KG1 (cell line): ENCODE data around the gene PTGIR.

Experiments
- DNase-seq: peaks from one replicate; lab custom pipeline; 2025; lab: John Stamatoyannopoulos, UW

PTGIR gene

DNA sequence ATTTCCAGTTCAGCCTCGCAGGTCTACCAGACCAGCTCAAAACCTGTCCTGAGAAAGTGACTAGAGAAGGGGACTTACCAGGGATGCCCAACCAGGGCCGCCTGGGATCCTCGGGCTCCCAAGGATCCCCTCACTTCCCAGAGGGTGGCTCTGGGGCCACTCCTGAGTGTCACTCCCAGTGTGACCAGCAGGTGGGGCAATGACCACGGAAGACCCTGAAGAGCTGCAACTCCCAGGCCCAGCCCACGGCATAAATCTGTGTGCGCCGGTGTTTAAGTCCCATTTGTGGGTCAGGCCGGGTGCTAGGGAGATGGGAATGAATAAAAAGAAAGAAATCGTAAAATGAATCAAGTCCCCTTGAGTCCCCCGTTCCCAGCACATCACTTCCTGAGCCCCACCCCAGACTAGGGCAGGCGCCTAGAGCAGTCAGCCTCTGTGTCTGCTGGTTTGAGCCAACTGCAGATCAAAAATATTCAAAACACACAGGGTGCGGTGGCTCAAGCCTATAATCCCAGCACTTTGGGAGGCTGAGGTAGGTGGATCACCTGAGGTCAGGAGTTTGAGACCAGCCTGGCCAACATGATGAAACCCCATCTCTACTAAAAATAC lies 10.7 kb downstream of the PTGIR start:
- DNase-seq: peak; percentile 45

DNA sequence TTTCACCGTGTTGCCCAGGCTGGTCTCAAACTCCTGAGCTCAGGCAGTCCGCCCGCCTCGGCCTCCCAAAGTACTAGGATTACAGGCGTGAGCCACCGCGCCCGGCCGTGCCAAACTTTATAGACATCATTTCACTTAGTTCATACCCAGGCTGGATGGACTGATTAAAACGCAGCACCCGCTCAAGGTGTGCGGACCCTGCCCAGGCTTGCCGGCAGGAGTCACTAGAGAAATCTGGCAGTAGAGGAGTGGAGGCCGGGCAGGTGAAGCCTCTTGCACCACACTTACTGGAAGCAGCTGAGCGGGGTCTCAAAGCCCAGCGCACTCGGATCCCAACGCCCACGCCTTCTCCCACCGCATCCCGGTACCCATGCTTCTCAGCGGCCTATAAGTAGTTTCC lies 11.4 kb downstream of the PTGIR start:
- no peak for DNase-seq

DNA sequence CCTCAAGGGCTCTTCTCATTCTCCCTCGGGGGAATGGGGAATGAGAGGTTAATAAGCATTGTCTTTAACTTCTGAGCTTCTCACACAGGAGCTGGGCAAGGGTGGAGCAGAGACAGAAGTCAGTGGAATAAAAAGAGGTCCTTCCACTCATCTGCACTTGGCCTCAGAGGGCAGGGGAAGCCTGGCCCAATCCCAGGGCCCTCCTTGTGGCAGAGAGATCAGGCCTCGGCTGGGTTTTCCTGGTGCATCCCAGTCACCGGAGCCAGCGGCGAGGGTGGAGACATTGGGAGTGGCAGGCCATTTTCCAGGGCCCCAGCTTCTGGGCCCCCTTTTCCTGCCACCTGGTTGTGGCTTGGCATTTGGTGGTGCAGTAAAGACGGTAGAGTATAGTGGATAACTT lies 13.1 kb downstream of the PTGIR start:
- no peak for DNase-seq

DNA sequence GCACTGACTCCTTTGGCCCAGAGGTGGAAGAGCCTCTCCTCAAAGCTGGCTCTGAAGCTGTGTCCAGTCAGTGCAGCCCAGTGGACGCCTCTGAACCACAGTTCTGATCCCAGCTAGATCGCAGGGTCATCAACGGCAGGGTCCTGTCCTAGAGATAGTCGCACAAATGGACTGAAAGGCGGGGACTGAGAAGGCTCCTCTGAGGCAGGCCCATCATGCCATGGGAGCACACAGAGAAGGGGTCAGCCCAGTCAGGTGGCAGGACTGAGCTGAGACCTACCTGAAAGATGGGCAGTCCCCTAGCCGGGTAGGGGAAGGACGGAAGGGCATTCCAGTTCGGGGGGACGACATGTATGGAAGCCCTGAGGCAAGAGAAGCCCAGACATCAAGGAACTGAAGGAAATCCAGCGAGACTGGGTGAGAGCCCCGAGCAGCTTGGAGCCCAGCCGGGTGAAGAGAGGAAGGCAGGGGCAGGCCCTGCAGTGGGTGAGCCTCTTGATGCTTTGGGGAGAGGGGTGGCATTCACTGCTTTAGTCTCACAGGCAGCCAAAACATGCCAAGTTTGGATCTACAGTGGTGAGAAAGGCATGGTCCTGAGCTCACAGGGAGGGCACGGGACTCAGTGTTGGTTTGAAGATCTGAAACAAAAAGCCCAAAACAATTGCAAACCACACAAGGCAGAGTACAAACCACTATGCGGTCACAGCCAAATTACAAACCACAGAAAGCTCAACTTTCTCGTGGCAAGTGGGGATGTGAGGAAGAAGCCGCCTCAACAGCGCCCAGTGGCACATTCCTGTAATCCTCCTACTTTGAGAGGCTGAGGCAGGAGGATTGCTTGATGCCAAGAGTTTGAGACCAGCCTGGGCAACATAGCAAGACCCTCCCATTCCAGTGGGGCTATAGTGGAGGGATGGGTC lies 13.8 kb downstream of the PTGIR start:
- DNase-seq: no peak

DNA sequence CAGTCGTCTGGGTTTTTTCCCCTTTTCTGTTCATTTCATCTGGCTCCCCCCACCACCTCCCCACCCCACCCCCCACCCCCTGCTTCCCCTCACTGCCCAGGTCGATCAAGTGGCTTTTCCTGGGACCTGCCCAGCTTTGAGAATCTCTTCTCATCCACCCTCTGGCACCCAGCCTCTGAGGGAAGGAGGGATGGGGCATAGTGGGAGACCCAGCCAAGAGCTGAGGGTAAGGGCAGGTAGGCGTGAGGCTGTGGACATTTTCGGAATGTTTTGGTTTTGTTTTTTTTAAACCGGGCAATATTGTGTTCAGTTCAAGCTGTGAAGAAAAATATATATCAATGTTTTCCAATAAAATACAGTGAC lies 14.5 kb downstream of the PTGIR start:
- DNase-seq: no peak

DNA sequence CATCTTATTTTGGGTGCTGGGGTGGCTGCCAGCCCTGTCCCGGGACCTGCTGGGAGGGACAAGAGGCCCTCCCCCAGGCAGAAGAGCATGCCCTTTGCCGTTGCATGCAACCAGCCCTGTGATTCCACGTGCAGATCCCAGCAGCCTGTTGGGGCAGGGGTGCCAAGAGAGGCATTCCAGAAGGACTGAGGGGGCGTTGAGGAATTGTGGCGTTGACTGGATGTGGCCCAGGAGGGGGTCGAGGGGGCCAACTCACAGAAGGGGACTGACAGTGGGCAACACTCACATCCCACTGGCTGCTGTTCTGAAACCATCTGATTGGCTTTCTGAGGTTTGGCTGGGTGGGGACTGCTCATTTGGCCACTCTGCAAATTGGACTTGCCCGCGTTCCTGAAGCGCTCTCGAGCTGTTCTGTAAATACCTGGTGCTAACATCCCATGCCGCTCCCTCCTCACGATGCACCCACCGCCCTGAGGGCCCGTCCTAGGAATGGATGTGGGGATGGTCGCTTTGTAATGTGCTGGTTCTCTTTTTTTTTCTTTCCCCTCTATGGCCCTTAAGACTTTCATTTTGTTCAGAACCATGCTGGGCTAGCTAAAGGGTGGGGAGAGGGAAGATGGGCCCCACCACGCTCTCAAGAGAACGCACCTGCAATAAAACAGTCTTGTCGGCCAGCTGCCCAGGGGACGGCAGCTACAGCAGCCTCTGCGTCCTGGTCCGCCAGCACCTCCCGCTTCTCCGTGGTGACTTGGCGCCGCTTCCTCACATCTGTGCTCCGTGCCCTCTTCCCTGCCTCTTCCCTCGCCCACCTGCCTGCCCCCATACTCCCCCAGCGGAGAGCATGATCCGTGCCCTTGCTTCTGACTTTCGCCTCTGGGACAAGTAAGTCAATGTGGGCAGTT lies 15.1 kb downstream of the PTGIR start:
- DNase-seq: no peak

DNA sequence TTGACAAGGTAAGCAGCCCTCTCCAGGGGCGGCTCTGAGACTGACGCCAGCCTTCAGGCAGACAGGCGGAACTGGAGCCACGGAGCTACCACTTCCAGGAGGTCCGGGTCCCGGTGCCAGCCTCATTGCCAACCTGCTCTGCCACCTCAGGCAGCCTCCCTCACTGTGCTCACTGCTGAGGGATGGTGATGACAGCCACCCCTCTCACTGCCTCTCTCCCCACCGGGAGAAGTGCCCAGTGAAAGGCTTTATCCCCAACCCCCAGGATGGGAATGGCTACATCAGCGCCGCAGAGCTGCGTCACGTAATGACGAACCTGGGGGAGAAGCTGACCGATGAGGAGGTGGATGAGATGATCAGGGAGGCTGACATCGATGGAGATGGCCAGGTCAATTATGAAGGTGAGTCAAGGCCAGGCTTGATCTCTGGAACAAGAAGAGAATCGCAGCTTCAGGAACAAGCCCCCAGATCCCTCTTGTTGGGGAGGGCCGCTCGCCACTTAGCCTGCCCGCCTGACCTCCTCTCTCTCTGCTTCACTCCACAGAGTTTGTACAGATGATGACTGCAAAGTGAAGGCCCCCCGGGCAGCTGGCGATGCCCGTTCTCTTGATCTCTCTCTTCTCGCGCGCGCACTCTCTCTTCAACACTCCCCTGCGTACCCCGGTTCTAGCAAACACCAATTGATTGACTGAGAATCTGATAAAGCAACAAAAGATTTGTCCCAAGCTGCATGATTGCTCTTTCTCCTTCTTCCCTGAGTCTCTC lies 16.1 kb downstream of the PTGIR start:
- DNase-seq: no peak

DNA sequence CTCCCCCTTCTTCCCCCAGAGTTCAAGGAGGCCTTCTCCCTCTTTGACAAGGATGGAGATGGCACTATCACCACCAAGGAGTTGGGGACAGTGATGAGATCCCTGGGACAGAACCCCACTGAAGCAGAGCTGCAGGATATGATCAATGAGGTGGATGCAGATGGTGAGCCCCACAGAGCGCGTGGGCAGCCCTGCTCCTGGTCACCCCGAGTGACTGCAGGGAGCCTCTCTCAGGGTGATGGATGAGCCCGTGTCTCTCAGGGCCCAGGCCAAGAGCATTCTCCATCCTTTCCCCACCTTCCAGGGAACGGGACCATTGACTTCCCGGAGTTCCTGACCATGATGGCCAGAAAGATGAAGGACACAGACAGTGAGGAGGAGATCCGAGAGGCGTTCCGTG lies 16.7 kb downstream of the PTGIR start:
- DNase-seq: no peak

DNA sequence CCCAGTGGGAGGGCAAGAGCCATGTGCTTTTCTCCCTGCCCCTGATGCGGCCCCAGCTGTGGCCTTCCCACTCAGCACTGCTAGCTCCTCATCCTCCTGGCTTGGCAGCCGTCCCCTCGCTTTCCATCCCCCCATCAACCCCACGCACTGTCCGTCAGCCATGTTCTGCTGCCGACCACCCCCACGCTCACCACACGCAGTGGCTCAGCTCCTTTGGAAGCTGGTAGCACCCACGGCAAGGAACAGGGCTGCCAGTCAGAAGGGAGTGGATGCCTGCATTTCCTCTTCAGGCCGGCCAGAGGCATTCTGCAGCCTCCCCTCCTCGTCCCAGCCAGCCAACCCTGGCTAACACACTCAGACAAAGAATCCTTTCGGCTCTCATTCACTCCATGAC lies 17.4 kb downstream of the PTGIR start:
- DNase-seq: no peak

DNA sequence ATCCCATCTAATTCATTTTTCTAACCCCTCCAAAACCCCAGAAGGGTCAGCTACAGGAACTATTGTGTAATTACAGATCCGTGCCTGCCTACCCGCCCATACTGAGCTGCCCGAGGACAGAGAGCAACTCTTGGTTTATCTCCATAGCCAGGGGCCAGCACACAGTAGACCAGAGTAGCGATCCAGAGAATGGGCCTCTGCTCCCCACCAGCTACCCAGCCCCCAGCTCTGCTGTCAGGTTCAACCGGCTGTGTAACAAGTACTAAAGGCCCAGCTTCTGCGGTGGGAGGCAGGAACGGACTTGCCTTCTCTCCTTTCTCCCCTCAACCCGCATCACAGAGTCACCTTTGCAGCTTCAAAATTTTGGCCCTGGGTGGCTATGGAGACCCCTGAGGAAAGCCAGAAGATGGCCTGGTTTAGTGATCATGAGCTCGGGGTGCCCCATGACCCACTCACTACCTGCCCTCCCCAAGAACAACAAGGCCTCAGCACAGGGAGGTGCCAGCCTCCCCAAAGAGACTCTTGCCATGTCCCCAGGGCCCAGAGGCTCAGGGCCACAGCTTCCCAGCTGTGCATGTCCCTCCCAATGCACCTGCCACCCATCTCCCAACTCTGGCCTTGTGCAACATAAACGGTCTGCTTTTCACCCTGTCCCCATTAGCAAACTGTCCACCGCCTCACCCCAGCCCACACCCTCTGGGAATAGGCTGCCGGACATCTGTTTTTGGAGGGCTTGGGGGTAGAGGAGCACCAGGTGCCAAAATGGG lies 18.0 kb downstream of the PTGIR start:
- DNase-seq: no peak

DNA sequence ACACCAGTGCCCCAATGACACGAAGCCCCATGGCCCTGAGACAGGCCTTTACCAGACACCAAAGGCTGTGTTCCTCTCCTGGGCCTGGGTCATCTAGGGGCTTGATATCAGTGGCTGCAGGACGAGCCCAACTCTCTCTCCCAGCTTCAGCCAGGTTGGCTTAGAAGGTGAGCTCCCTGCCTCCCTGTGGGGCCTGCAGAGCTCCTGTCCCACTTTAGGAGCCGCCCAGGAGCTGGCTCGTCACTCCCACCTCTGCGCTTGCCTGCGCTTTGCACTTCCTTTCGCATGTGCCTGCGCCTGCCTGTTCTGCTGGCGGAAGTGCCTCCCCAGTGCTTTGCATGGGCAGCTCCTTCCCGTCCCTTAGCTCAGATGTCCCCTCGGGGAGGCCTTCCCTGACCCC lies 18.9 kb downstream of the PTGIR start:
- DNase-seq: no peak

DNA sequence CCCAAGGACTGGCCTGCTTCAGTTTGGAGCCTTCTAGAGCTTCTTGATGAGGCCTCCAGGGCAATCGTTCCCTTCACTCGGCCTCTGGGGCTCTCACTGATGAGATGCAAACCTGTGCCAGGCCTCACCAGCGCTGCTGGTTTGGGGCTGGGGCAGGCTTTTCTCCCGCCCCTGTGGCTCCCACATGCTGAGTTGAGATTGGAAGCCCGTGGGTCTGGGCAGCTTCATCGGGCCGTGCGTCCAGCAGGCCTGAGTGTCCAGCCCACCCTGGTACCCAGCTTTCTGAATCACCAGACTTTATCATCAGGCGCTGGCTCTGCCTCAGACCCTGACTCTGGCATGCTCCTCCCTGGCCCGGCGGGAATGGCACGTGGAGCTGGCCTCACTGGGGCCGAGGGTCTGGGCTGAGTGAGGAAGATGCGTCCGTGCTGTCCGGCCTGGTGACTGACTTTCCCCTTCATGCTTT lies 19.5 kb downstream of the PTGIR start:
- DNase-seq: no peak

DNA sequence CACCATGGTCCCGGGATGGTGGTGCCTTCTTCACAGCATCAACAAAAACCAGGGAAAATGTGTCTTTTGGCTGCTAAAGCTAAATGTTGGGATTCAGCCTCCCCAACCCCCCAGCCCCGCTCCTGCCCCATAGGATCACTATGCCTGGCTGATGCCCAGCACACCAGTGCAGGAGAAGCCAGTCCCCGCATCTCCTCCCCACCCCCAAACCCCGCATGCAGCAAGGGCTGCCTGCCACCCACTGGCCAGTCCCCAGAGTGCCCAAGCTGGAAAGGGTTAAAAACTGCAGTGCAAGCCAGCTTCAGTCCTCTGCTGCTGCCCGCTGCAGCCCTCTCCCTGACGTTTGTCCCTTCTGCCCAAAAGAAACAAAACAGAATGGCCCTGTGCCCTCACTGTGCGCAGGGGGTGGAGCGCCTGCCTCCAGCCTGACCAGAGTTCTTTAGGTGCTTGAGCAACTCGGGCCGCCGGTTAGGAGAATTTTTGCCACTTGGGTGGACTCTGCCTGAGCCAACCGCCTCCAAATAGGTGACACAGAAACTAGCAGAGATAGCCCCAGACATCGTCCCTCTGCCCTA lies 20.0 kb downstream of the PTGIR start:
- no peak for DNase-seq

DNA sequence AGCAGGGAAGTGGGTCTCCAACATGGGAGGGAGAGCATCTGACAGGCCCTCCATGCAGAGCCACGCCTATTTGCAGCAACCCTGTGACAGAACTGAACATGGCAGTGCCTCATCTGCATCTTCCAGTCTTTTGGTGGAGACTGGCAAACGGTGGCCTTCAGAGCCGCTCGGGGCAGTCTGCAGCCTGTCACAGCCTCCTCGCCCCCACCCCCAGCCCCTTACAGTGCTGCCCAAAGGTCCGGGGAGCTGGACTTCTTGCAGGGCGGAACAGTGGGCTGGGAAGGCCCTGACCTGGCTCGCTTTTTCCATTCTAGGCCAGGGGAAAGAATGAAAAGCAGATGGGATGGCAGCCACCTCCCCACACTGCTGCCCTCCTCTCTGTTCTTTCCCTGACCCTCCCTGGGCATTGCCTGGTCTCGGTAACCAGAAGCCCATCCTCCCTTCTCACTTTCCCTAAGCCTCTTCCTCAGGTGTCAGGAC lies 21.1 kb downstream of the PTGIR start:
- no peak for DNase-seq

DNA sequence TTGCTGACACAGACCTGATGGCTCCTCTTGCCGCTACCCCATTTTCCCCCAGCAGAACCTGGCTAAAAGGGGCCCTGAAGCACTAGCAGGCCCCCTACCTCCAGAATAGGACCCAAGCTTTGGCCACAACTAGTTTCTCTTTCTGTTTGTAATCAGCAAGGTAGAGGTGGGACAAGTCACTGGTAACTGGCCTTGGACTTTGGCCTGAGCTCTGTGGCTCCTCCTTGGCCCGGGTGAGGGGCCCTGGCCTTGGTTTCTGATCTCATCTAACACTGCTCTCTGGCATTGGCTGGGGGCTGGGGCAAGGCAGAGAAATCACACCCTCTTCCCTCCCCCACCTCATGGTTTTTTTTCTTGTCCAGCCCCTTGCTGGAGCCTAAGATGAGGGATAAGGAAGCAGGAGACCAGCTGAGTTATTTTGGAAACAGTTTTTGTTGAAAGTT lies 21.7 kb downstream of the PTGIR start:
- DNase-seq: no peak

DNA sequence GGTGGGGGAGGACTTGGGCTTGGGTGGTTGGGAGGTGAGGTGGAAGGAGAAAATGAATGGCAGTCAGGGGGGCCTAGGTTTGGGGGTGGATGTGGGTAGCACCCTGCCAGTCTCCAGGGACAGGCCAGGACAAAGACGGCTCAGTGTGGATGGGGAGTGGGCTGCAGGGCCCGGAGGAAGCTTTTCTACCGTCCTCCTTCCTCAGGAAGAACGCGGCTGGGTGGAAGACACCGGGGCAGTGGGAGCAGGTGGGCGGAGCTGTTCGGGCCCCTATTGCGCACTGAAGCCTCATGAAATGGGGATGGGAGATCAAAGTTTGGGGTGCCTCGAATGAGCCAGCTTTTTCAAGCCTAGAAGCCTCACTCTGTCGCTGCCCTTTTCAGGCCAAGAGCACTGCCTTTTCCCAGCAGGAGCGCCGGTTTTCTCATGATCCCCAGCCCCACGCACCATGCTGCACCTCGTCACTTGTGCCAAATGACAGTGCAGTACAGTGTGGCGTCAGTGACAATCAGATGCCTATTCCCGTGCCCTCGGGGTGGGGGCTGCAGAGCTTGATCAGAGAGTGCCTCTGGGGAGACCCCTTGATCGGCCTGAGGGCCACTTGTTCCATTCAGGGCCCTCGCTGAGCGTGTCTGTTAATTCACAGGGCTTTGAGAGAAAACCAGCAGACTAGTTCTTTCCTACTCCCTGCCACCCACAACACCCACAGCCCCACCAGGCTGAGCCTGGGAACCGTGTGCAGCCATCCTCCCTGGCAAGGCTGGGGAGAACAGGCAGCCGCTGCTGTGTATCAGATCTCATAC lies 22.3 kb downstream of the PTGIR start:
- no peak for DNase-seq

DNA sequence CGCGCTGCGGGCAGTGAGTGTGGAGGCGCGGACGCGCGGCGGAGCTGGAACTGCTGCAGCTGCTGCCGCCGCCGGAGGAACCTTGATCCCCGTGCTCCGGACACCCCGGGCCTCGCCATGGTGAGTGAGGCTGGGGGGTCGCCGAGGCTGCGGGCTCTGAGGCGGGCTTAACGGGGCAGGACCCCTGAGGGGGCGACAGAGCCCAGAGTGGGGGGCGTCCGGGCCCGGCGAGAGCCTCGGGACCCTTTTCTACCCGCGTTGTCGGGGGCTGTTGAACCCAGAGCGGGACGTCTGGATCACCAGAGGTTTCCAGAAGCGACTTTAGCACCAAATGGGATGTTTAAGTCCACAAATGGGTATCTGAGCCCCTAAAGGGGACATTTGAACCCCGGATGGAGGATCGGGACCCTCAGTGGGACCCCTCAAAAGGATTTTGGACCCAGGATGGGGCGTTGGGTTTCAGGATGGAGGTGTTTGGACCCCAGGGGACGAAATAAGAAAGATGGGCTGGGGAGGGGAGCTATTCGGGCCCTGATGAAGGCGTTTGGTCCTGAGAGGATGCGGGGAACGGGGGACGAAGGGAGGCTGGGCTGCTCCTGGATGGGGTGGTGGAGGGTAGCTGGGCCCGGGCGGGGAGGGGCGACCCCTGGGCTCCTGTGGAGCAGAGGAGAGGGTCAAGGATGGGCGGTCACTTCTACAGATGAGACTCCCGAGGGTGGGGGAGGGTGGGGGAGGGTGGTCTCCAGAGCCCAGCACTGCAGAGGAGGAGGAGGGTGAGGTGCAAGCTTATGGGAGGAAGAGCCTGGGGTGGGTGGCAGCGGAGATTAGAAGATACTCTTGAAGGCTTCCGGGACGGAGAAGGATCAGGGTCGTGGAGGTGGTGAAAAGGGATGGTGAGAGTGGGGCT lies 23.3 kb downstream of the PTGIR start, which contains the start of gene CALM3:
TSS of gene CALM3 (plus strand) at position 13 of the 907 bp plus-strand sequence. CDS start at position 118, 105 bp downstream.
- DNase-seq: no peak
